WTC11 (cell line): ENCODE data around the gene NRG3. TPM values are rescaled to one million over a fixed set of nuclear protein-coding genes. Genes with fewer than 3 reads are reported as not detected.

ENCODE experiments used
- ATAC-seq: fragments of 200-7000 bp; cut with Tn5 transposase; 2 replicates; pipeline ENCODE4 v1.10.0; 2021; ENCODE audit warnings: mild to moderate bottlenecking, moderate library complexity
- CTCF ChIA-PET: fragments of 300-600 bp; sonication (Branson Sonifier 250); formaldehyde crosslinking; loops from one replicate; lab custom pipeline; 2021; ENCODE audit warnings: antibody characterized with exemption; lab: Charles Lee
- POLR2A ChIA-PET: fragments of 350-600 bp; sonication (Branson Sonifier 250); formaldehyde crosslinking; loops from one replicate; lab custom pipeline; 2021; ENCODE audit warnings: antibody characterized with exemption; lab: Charles Lee
- DNase-seq: peaks from one replicate; pipeline ENCODE4 v3.0.0; 2021; ENCODE audit warnings: low spot score
- H3K27ac Mint-ChIP-seq: 2 replicates; pipeline ENCODE4 v1.8.0; 2021; ENCODE audit warnings: mixed read lengths
- H3K27me3 Mint-ChIP-seq: 2 replicates; pipeline ENCODE4 v1.8.0; 2021; ENCODE audit warnings: low read depth, mild to moderate bottlenecking, moderate library complexity, mixed read lengths
- H3K36me3 Mint-ChIP-seq: 2 replicates; pipeline ENCODE4 v1.8.0; 2021; ENCODE audit warnings: mixed read lengths
- H3K4me1 Mint-ChIP-seq: 2 replicates; pipeline ENCODE4 v1.8.0; 2022; ENCODE audit warnings: mixed read lengths
- H3K4me3 Mint-ChIP-seq: 2 replicates; pipeline ENCODE4 v1.8.0; 2021; ENCODE audit warnings: mild to moderate bottlenecking, moderate library complexity, mixed read lengths
- H3K9me3 Mint-ChIP-seq: 2 replicates; pipeline ENCODE4 v1.8.0; 2021; ENCODE audit warnings: mixed read lengths
- ELF4 ChIP-seq: sonication (generic); formaldehyde crosslinking; IDR thresholded peaks from 2 replicates; pipeline ENCODE4 v1.8.1; 2022; ENCODE audit warnings: low read depth, mild to moderate bottlenecking, moderate library complexity, missing genetic modification reagents
- EMX1 ChIP-seq: fragments of 250-450 bp; sonication (Bioruptor Pico); IDR thresholded peaks from 2 replicates; pipeline ENCODE4 v1.8.0; 2021; ENCODE audit warnings: mild to moderate bottlenecking
- FOXP1 ChIP-seq: sonication (generic); formaldehyde crosslinking; IDR thresholded peaks from 2 replicates; pipeline ENCODE4 v1.8.0; 2022; ENCODE audit warnings: missing genetic modification reagents, mild to moderate bottlenecking, moderate library complexity, borderline replicate concordance
- IRF2 ChIP-seq: sonication (generic); formaldehyde crosslinking; IDR thresholded peaks from 2 replicates; pipeline ENCODE4 v1.8.0; 2022; ENCODE audit warnings: low read depth, missing genetic modification reagents, borderline replicate concordance
- KAT7 ChIP-seq: sonication (generic); formaldehyde crosslinking; IDR thresholded peaks from 2 replicates; pipeline ENCODE4 v1.8.1; 2023; ENCODE audit warnings: missing genetic modification reagents, mild to moderate bottlenecking, borderline replicate concordance
- MYBL2 ChIP-seq: sonication (generic); formaldehyde crosslinking; IDR thresholded peaks from 2 replicates; pipeline ENCODE4 v1.8.1; 2023; ENCODE audit warnings: mild to moderate bottlenecking, moderate library complexity, missing genetic modification reagents
- NR1H2 ChIP-seq: sonication (generic); formaldehyde crosslinking; IDR thresholded peaks from 2 replicates; pipeline ENCODE4 v1.9.0; 2021; ENCODE audit warnings: mild to moderate bottlenecking, moderate library complexity, missing genetic modification reagents
- NR2C2 ChIP-seq: sonication (generic); formaldehyde crosslinking; IDR thresholded peaks from 2 replicates; pipeline ENCODE4 v1.8.0; 2022; ENCODE audit warnings: mild to moderate bottlenecking, missing genetic modification reagents
- RORB ChIP-seq: fragments of 250-450 bp; sonication (Bioruptor Pico); IDR thresholded peaks from 2 replicates; pipeline ENCODE4 v1.9.0; 2021; ENCODE audit warnings: mild to moderate bottlenecking
- SMAD3 ChIP-seq: sonication (generic); formaldehyde crosslinking; IDR thresholded peaks from 2 replicates; pipeline ENCODE4 v1.8.0; 2022; ENCODE audit warnings: missing genetic modification reagents, mild to moderate bottlenecking, borderline replicate concordance
- SOX15 ChIP-seq: fragments of 250-450 bp; sonication (Bioruptor Pico); IDR thresholded peaks from 2 replicates; pipeline ENCODE4 v1.9.0; 2021; ENCODE audit warnings: mild to moderate bottlenecking
- TEAD1 ChIP-seq: sonication (generic); formaldehyde crosslinking; IDR thresholded peaks from 2 replicates; pipeline ENCODE4 v1.8.0; 2022; ENCODE audit warnings: mild to moderate bottlenecking, missing genetic modification reagents
- TP53 ChIP-seq: sonication (generic); formaldehyde crosslinking; IDR thresholded peaks from 2 replicates; pipeline ENCODE4 v1.8.1; 2023; ENCODE audit warnings: mild to moderate bottlenecking, missing genetic modification reagents
- ZNF138 ChIP-seq: sonication (generic); formaldehyde crosslinking; conservative IDR thresholded peaks from 2 replicates; pipeline ENCODE4 v1.8.1; 2022; ENCODE audit warnings: mild to moderate bottlenecking, moderate library complexity, missing genetic modification reagents
- ZNF317 ChIP-seq: sonication (generic); formaldehyde crosslinking; IDR thresholded peaks from 2 replicates; pipeline ENCODE4 v1.8.1; 2023; ENCODE audit warnings: low read depth, mild to moderate bottlenecking, moderate library complexity, missing genetic modification reagents, borderline replicate concordance
- ZNF671 ChIP-seq: fragments of 250-450 bp; sonication (Bioruptor Pico); IDR thresholded peaks from 2 replicates; pipeline ENCODE4 v1.8.0; 2021; ENCODE audit warnings: mild to moderate bottlenecking
- total RNA-seq: library from RNA; stranded (reverse); gene quantifications from 3 replicates; pipeline ENCODE4 v1.2.3, GENCODE V29; 2021
- TF ChIP-seq, protein P1 (sequence below): sonication (generic); formaldehyde crosslinking; IDR thresholded peaks from 2 replicates; pipeline ENCODE4 v1.8.0; 2023; ENCODE audit warnings: missing genetic modification reagents, mild to moderate bottlenecking, borderline replicate concordance
- TF ChIP-seq, protein P2 (sequence below): fragments of 250-450 bp; sonication (Bioruptor Pico); IDR thresholded peaks from 2 replicates; pipeline ENCODE4 v1.9.0; 2021; ENCODE audit warnings: mild to moderate bottlenecking
- TF ChIP-seq, protein P3 (sequence below): sonication (generic); formaldehyde crosslinking; IDR thresholded peaks from 2 replicates; pipeline ENCODE4 v1.8.0; 2022; ENCODE audit warnings: mild to moderate bottlenecking, missing genetic modification reagents
- TF ChIP-seq, protein P4 (sequence below): sonication (generic); formaldehyde crosslinking; IDR thresholded peaks from 2 replicates; pipeline ENCODE4 v1.8.0; 2023; ENCODE audit warnings: missing genetic modification reagents
- TF ChIP-seq, protein P5 (sequence below): sonication (generic); formaldehyde crosslinking; IDR thresholded peaks from 2 replicates; pipeline ENCODE4 v1.8.1; 2023; ENCODE audit warnings: mild to moderate bottlenecking, missing genetic modification reagents, moderate library complexity
- TF ChIP-seq, protein P6 (sequence below): fragments of 250-450 bp; sonication (Bioruptor Pico); IDR thresholded peaks from 2 replicates; pipeline ENCODE4 v2.1.2; 2022; ENCODE audit warnings: mild to moderate bottlenecking, moderate library complexity
- TF ChIP-seq, protein P7 (sequence below): sonication (generic); formaldehyde crosslinking; IDR thresholded peaks from 2 replicates; pipeline ENCODE4 v1.8.0; 2022; ENCODE audit warnings: mild to moderate bottlenecking, missing genetic modification reagents

Gene NRG3
- total RNA-seq, 1 experiment from 2014 or later: 7.0 TPM

DNA sequence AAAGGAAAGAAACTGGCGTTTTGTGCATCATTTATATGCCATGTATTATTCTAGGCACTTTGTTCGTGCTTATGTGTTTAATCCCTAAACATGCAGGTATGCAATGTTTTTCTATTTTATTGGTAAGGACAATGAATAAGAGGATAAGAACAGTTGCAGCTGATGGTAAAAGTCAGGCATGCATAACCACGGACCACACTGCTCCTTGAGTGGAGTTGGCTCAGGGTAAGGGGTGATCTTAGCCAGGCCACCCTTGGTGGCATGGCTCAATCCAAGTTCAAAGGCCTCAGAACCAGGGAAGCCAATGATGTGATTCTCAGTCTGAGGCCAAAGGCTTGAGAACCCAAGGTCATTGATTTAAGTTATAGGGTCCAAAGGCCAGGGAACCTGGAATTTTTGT is 1068.1 kb downstream of the NRG3 start:
- Mint-ChIP-seq H3K27me3 (no peaks in the 10 kb centered on the region), H3K4me1 (no peaks in the 10 kb centered on the region), H3K4me3 (no peak overlapping the region), H3K36me3 (peaks cover 13% of the 10 kb centered on the region; the same call in 1 of the 2 replicates), H3K27ac (no peak overlapping the region)
- CTCF ChIA-PET: no interaction called here
- no peak for DNase-seq
- POLR2A ChIA-PET: no interaction called here
- TF ChIP-seq MYBL2 (CRISPR knock-in tag) (no peak), FOXP1 (CRISPR knock-in tag) (no peak), TEAD1 (CRISPR knock-in tag) (no peak), IRF2 (CRISPR knock-in tag) (no peak), NR1H2 (CRISPR knock-in tag) (no peak), ZNF671 (CRISPR knock-in tag) (no peak), EMX1 (CRISPR knock-in tag) (no peak)
- TF ChIP-seq, all 79 proteins: peak for 0
- ATAC-seq: no peak
- peaks cover 24% of the 10 kb centered on the region for H3K9me3 Mint-ChIP-seq

DNA sequence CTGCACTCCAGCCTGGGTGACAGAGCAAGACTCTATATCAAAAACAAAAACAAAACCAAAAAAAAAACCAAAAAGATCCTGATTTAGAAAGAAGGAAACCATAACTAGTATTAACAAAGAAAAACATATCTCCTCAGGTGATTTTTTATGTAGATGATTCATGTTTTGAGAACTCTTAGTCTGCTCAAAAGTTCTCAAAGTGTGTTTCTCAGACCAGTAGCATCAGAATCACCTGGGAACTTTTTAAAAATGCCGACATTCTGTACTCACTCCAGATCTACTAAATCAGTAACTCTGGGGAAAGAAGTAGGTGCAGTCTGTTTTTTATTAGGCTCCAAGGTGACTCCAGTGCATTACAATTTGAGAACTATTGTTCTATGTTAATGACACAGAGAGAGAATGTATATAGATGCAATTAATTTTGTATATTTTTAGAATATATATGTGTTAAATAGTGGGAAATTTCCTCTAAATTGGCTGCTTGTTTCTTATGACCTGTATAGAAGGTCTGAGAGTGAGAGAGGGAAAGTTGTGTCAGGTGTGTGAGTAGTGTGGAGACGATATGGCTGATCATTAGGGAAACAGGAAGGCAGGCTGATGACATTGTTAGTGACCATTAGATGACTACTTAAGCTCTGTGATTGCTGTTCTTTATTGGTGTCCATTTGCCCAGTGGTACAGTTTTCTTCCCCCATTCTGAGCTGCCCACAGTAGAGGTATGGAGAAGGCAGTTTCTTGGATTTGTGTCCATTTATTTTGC is 1075.0 kb downstream of the NRG3 start:
- H3K9me3 Mint-ChIP-seq: peaks cover 21% of the 10 kb centered on the region
- DNase-seq (no peak), ATAC-seq (no peak)
- H3K4me3 Mint-ChIP-seq: no peak overlapping the region
- no peak for TF ChIP-seq TP53 (CRISPR knock-in tag)
- TF ChIP-seq RORB (CRISPR knock-in tag): no peak
- H3K36me3 Mint-ChIP-seq: peaks cover 7% of the 10 kb centered on the region; the same call in 1 of the 2 replicates
- H3K27ac Mint-ChIP-seq: no peak overlapping the region
- ChIA-PET POLR2A (no interaction called here), CTCF (no interaction called here)
- H3K4me1 Mint-ChIP-seq: no peaks in the 10 kb centered on the region
- no peaks in the 10 kb centered on the region for H3K27me3 Mint-ChIP-seq

DNA sequence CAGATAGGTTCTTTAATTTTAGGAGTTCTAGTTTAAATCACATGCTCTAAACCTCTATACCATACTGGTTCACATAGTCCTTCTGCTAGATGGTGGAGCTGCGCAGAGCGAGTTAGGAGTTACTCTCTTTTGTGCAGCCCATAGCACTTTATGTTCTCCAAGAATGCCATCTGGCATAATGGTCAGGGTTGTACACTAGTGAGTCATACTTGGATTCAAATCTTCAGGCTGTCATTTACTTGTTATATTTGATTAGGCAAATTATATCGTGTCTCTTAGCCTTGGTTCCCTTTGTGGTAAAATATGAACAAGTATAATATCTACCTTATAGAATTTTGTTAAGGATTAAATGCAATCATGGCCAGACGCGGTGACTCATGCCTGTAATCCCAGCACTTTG is 1078.3 kb downstream of the NRG3 start:
- ATAC-seq (no peak), DNase-seq (no peak)
- POLR2A ChIA-PET: no interaction called here
- Mint-ChIP-seq H3K9me3 (peaks cover 3% of the 10 kb centered on the region; the same call in 1 of the 2 replicates), H3K27me3 (no peaks in the 10 kb centered on the region), H3K4me1 (peaks cover 3% of the 10 kb centered on the region; the same call in 1 of the 2 replicates), H3K36me3 (no peaks in the 10 kb centered on the region), H3K4me3 (no peak overlapping the region), H3K27ac (no peak overlapping the region)
- CTCF ChIA-PET: interaction anchor here (0.7 to 1.5 kb wide), 5 partner anchors 22 to 803 kb away, joined by 3 to 4 read pairs (median 4); no protein-coding TSS in a partner anchor
- TF ChIP-seq, protein P1, sequence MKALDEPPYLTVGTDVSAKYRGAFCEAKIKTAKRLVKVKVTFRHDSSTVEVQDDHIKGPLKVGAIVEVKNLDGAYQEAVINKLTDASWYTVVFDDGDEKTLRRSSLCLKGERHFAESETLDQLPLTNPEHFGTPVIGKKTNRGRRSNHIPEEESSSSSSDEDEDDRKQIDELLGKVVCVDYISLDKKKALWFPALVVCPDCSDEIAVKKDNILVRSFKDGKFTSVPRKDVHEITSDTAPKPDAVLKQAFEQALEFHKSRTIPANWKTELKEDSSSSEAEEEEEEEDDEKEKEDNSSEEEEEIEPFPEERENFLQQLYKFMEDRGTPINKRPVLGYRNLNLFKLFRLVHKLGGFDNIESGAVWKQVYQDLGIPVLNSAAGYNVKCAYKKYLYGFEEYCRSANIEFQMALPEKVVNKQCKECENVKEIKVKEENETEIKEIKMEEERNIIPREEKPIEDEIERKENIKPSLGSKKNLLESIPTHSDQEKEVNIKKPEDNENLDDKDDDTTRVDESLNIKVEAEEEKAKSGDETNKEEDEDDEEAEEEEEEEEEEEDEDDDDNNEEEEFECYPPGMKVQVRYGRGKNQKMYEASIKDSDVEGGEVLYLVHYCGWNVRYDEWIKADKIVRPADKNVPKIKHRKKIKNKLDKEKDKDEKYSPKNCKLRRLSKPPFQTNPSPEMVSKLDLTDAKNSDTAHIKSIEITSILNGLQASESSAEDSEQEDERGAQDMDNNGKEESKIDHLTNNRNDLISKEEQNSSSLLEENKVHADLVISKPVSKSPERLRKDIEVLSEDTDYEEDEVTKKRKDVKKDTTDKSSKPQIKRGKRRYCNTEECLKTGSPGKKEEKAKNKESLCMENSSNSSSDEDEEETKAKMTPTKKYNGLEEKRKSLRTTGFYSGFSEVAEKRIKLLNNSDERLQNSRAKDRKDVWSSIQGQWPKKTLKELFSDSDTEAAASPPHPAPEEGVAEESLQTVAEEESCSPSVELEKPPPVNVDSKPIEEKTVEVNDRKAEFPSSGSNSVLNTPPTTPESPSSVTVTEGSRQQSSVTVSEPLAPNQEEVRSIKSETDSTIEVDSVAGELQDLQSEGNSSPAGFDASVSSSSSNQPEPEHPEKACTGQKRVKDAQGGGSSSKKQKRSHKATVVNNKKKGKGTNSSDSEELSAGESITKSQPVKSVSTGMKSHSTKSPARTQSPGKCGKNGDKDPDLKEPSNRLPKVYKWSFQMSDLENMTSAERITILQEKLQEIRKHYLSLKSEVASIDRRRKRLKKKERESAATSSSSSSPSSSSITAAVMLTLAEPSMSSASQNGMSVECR (CRISPR knock-in tag): no peak
- TF ChIP-seq SMAD3 (CRISPR knock-in tag) (no peak), SOX15 (CRISPR knock-in tag) (no peak), ZNF138 (CRISPR knock-in tag) (no peak), RORB (CRISPR knock-in tag) (no peak), NR2C2 (CRISPR knock-in tag) (no peak), KAT7 (CRISPR knock-in tag) (no peak), ELF4 (CRISPR knock-in tag) (no peak), ZNF317 (CRISPR knock-in tag) (no peak)
- TF ChIP-seq, protein P2, sequence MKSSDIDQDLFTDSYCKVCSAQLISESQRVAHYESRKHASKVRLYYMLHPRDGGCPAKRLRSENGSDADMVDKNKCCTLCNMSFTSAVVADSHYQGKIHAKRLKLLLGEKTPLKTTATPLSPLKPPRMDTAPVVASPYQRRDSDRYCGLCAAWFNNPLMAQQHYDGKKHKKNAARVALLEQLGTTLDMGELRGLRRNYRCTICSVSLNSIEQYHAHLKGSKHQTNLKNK (CRISPR knock-in tag): no peak
- TF ChIP-seq, protein P3, sequence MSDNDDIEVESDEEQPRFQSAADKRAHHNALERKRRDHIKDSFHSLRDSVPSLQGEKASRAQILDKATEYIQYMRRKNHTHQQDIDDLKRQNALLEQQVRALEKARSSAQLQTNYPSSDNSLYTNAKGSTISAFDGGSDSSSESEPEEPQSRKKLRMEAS (CRISPR knock-in tag): no peak
- TF ChIP-seq, protein P4, sequence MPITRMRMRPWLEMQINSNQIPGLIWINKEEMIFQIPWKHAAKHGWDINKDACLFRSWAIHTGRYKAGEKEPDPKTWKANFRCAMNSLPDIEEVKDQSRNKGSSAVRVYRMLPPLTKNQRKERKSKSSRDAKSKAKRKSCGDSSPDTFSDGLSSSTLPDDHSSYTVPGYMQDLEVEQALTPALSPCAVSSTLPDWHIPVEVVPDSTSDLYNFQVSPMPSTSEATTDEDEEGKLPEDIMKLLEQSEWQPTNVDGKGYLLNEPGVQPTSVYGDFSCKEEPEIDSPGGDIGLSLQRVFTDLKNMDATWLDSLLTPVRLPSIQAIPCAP (CRISPR knock-in tag): no peak
- TF ChIP-seq, protein P5, sequence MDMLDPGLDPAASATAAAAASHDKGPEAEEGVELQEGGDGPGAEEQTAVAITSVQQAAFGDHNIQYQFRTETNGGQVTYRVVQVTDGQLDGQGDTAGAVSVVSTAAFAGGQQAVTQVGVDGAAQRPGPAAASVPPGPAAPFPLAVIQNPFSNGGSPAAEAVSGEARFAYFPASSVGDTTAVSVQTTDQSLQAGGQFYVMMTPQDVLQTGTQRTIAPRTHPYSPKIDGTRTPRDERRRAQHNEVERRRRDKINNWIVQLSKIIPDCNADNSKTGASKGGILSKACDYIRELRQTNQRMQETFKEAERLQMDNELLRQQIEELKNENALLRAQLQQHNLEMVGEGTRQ (CRISPR knock-in tag): no peak
- TF ChIP-seq, protein P6, sequence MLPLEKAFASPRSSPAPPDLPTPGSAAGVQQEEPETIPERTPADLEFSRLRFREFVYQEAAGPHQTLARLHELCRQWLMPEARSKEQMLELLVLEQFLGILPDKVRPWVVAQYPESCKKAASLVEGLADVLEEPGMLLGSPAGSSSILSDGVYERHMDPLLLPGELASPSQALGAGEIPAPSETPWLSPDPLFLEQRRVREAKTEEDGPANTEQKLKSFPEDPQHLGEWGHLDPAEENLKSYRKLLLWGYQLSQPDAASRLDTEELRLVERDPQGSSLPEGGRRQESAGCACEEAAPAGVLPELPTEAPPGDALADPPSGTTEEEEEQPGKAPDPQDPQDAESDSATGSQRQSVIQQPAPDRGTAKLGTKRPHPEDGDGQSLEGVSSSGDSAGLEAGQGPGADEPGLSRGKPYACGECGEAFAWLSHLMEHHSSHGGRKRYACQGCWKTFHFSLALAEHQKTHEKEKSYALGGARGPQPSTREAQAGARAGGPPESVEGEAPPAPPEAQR (CRISPR knock-in tag): no peak
- TF ChIP-seq, protein P7, sequence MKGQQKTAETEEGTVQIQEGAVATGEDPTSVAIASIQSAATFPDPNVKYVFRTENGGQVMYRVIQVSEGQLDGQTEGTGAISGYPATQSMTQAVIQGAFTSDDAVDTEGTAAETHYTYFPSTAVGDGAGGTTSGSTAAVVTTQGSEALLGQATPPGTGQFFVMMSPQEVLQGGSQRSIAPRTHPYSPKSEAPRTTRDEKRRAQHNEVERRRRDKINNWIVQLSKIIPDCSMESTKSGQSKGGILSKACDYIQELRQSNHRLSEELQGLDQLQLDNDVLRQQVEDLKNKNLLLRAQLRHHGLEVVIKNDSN (CRISPR knock-in tag): no peak
